H9 (cell line): ENCODE measurements around the gene CD244. TPM values are rescaled to one million over a fixed set of nuclear protein-coding genes. Genes with fewer than 3 reads are reported as not detected.

ENCODE experiments used
- DNase-seq: peaks from one replicate; pipeline ENCODE4 v3.0.0-alpha.2; 2017
- H2AFZ ChIP-seq: one replicate; pipeline ENCODE4 v1.6.1; 2013; ENCODE audit warnings: mild to moderate bottlenecking, low read length, control low read depth, moderate library complexity
- H2AK5ac ChIP-seq: 2 replicates; pipeline ENCODE4 v1.6.1; 2013; ENCODE audit warnings: low read length, control low read depth, mixed read lengths; ENCODE audit not compliant: insufficient read length
- H2BK120ac ChIP-seq: one replicate; pipeline ENCODE4 v1.6.1; 2013; ENCODE audit warnings: low read depth, mild to moderate bottlenecking, low read length, control low read depth, inconsistent platforms; ENCODE audit not compliant: poor library complexity, severe bottlenecking
- H2BK12ac ChIP-seq: 2 replicates; pipeline ENCODE4 v1.6.1; 2013; ENCODE audit warnings: low read length, control low read depth, mixed read lengths, low read depth; ENCODE audit not compliant: insufficient read length
- H2BK15ac ChIP-seq: 2 replicates; pipeline ENCODE4 v1.6.1; 2013; ENCODE audit warnings: low read depth, low read length, control low read depth
- H2BK20ac ChIP-seq: one replicate; pipeline ENCODE4 v1.6.1; 2013; ENCODE audit warnings: low read depth, mild to moderate bottlenecking, low read length, control low read depth, inconsistent platforms; ENCODE audit not compliant: poor library complexity, severe bottlenecking
- H2BK5ac ChIP-seq: 2 replicates; pipeline ENCODE4 v1.6.1; 2013; ENCODE audit warnings: low read length, control low read depth, mixed read lengths; ENCODE audit not compliant: insufficient read length
- H3K14ac ChIP-seq: 2 replicates; pipeline ENCODE4 v1.6.1; 2013; ENCODE audit warnings: low read length, control low read depth; ENCODE audit not compliant: insufficient read depth
- H3K18ac ChIP-seq: 2 replicates; pipeline ENCODE4 v1.6.1; 2013; ENCODE audit warnings: low read depth, mild to moderate bottlenecking, mixed read lengths, low read length, control low read depth; ENCODE audit not compliant: insufficient read length
- H3K23ac ChIP-seq: 2 replicates; pipeline ENCODE4 v1.6.1; 2013; ENCODE audit warnings: low read length, control low read depth, mixed read lengths, low read depth; ENCODE audit not compliant: insufficient read length
- H3K23me2 ChIP-seq: 2 replicates; pipeline ENCODE4 v1.6.1; 2013; ENCODE audit warnings: low read depth, mild to moderate bottlenecking, mixed read lengths, low read length, control low read depth; ENCODE audit not compliant: insufficient read length, poor library complexity, severe bottlenecking
- H3K27ac ChIP-seq: 2 replicates; pipeline ENCODE4 v1.5.1; 2013; ENCODE audit warnings: low read length, control low read depth, mixed read lengths, low read depth; ENCODE audit not compliant: insufficient read length
- H3K27me3 ChIP-seq: 2 replicates; pipeline ENCODE4 v1.6.1; 2013; ENCODE audit warnings: low read length, control low read depth, inconsistent platforms; ENCODE audit not compliant: insufficient read depth
- H3K4ac ChIP-seq: 2 replicates; pipeline ENCODE4 v1.6.1; 2013; ENCODE audit warnings: low read depth, mild to moderate bottlenecking, control low read depth, inconsistent platforms, low read length, moderate library complexity
- H3K4me1 ChIP-seq: 2 replicates; pipeline ENCODE4 v1.6.1; 2013; ENCODE audit warnings: low read length, control low read depth, inconsistent platforms; ENCODE audit not compliant: insufficient read depth
- H3K4me2 ChIP-seq: 2 replicates; pipeline ENCODE4 v1.6.1; 2013; ENCODE audit warnings: low read length, control low read depth, mixed read lengths; ENCODE audit not compliant: insufficient read length, insufficient read depth
- H3K56ac ChIP-seq: 2 replicates; pipeline ENCODE4 v1.6.1; 2013; ENCODE audit warnings: low read depth, mild to moderate bottlenecking, mixed read lengths, low read length, control low read depth; ENCODE audit not compliant: insufficient read length
- H3K79me1 ChIP-seq: 2 replicates; pipeline ENCODE4 v1.6.1; 2013; ENCODE audit warnings: low read depth, mild to moderate bottlenecking, moderate library complexity, low read length, control low read depth, inconsistent platforms; ENCODE audit not compliant: insufficient read depth, poor library complexity, severe bottlenecking
- H3K79me2 ChIP-seq: 2 replicates; pipeline ENCODE4 v1.6.1; 2013; ENCODE audit warnings: low read length, control low read depth, inconsistent platforms; ENCODE audit not compliant: insufficient read depth
- H3K9ac ChIP-seq: 2 replicates; pipeline ENCODE4 v1.6.1; 2013; ENCODE audit warnings: low read length, control low read depth, mixed read lengths; ENCODE audit not compliant: insufficient read length; ENCODE audit errors: extremely low read depth
- H3K9me3 ChIP-seq: one replicate; pipeline ENCODE4 v1.6.1; 2013; ENCODE audit warnings: low read depth, low read length, inconsistent platforms; ENCODE audit not compliant: control insufficient read depth
- H3T11ph ChIP-seq: one replicate; pipeline ENCODE4 v1.6.1; 2013; ENCODE audit warnings: mild to moderate bottlenecking, low read length, control low read depth, inconsistent platforms
- H4K20me1 ChIP-seq: one replicate; pipeline ENCODE4 v1.6.1; 2013; ENCODE audit not compliant: control insufficient read depth, insufficient read length, insufficient read depth
- H4K5ac ChIP-seq: 2 replicates; pipeline ENCODE4 v1.6.1; 2013; ENCODE audit warnings: low read depth, mild to moderate bottlenecking, mixed read lengths, low read length, control low read depth; ENCODE audit not compliant: insufficient read length
- H4K8ac ChIP-seq: replicated peaks from 2 replicates; pipeline ENCODE4 v1.6.1; 2013; ENCODE audit warnings: low read length, control low read depth, mixed read lengths, low read depth; ENCODE audit not compliant: insufficient read length
- H4K91ac ChIP-seq: 2 replicates; pipeline ENCODE4 v1.6.1; 2013; ENCODE audit warnings: low read depth, mild to moderate bottlenecking, moderate library complexity, mixed read lengths, low read length, control low read depth; ENCODE audit not compliant: insufficient read length
- H3K27ac Mint-ChIP-seq, 3 experiments: 2 replicates in 2 of 3; 3 replicates in 1 of 3; pipeline ENCODE4 v1.8.0; 2020 to 2021; ENCODE audit warnings: mixed read lengths in 3 of 3, mild to moderate bottlenecking in 1 of 3, moderate library complexity in 1 of 3
- H3K27me3 Mint-ChIP-seq: 2 replicates; pipeline ENCODE4 v1.8.0; 2021; ENCODE audit warnings: low read depth, mild to moderate bottlenecking, moderate library complexity, mixed read lengths
- H3K36me3 Mint-ChIP-seq, 3 experiments: 2 replicates in 2 of 3; 3 replicates in 1 of 3; pipeline ENCODE4 v1.8.0; 2020 to 2021; ENCODE audit warnings: low read depth in 3 of 3, mixed read lengths in 3 of 3; ENCODE audit not compliant: insufficient read depth in 1 of 3
- H3K4me1 Mint-ChIP-seq, 2 experiments: 2 replicates each; pipeline ENCODE4 v1.8.0; 2020; ENCODE audit warnings: mixed read lengths in 2 of 2
- H3K4me3 Mint-ChIP-seq, 2 experiments: 2 replicates in 1 of 2; 3 replicates in 1 of 2; pipeline ENCODE4 v1.8.0; 2020 to 2021; ENCODE audit warnings: mild to moderate bottlenecking in 2 of 2, mixed read lengths in 2 of 2, moderate library complexity in 1 of 2
- H3K9me3 Mint-ChIP-seq, 2 experiments: 2 replicates in 1 of 2; 3 replicates in 1 of 2; pipeline ENCODE4 v1.8.0; 2020; ENCODE audit warnings: mild to moderate bottlenecking in 2 of 2, mixed read lengths in 2 of 2, moderate library complexity in 1 of 2
- WGBS: extraction: QIAGEN DNeasy Blood & Tissue Kit; methylation state at CpG from one replicate; pipeline ENCODE4 v1.1.7; 2013; ENCODE audit warnings: missing lambda C conversion rate, low lambda C conversion rate, mixed read lengths; ENCODE audit not compliant: insufficient read length; ENCODE audit errors: extremely low coverage; 5-methylcytosine and 5-hydroxymethylcytosine counted together
- total RNA-seq: library from RNA; stranded (reverse); gene quantifications from 2 replicates; pipeline ENCODE4 v1.2.1, GENCODE V29; 2021
- TF ChIP-seq, protein P1 (sequence below): fragments of 200-600 bp; sonication (generic); conservative IDR thresholded peaks from 3 replicates; pipeline ENCODE4 v1.8.0; 2021; ENCODE audit warnings: antibody characterized with exemption, mild to moderate bottlenecking

CD244 gene
- total RNA-seq, 1 experiment from 2014 or later: not detected

DNA sequence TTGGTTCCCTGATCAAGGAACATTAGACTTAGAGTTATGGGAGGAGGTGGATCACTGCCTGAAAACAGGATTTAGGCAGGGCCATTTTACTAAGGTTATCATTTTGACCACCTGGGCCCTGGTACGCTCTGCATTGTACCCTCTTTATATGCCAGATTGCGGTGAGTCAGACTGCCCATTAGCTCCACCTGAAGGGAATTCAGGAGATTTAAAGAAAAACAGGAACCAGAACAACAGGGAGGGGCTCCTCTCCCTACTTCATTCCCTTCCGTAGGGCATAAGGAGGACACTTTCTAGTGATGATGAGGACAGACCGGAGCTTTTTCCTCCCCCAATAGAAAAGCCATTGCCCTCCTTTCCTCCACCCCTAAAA is 42.9 kb upstream of the CD244 start:
- no peak overlapping the region for H3K14ac ChIP-seq
- H4K20me1 ChIP-seq: no peaks in the 10 kb centered on the region
- no peak overlapping the region for H3K56ac ChIP-seq
- H3K36me3 Mint-ChIP-seq: no peaks in the 10 kb centered on the region
- peaks cover 0 to 6% of the 10 kb centered on the region in 2 experiments; a peak in 3 of 4 replicates for H3K4me1 Mint-ChIP-seq
- no peaks in the 10 kb centered on the region for H3K79me1 ChIP-seq
- no peaks in the 10 kb centered on the region for H3K23me2 ChIP-seq
- H3K4me2 ChIP-seq: no peak overlapping the region
- no peak overlapping the region for H2BK15ac ChIP-seq
- peaks cover 3% of the 10 kb centered on the region for H3K27me3 Mint-ChIP-seq
- H3K79me2 ChIP-seq: no peaks in the 10 kb centered on the region
- no peak overlapping the region for H2AFZ ChIP-seq
- H4K5ac ChIP-seq: no peak overlapping the region
- H2BK12ac ChIP-seq: no peak overlapping the region
- WGBS: no CpG with 5 or more reads among the region's 4 CpGs
- H2AK5ac ChIP-seq: no peak overlapping the region
- no peaks in the 10 kb centered on the region for H3K9me3 Mint-ChIP-seq
- no peak overlapping the region for H3K4ac ChIP-seq
- H3K27ac Mint-ChIP-seq: no peak overlapping the region
- no peak overlapping the region for H3K9ac ChIP-seq
- H3K18ac ChIP-seq: no peak overlapping the region
- no peak overlapping the region for H2BK120ac ChIP-seq
- H3T11ph ChIP-seq: no peak overlapping the region
- no peaks in the 10 kb centered on the region for H3K9me3 ChIP-seq
- H3K27ac ChIP-seq: no peak overlapping the region
- TF ChIP-seq, protein P1, sequence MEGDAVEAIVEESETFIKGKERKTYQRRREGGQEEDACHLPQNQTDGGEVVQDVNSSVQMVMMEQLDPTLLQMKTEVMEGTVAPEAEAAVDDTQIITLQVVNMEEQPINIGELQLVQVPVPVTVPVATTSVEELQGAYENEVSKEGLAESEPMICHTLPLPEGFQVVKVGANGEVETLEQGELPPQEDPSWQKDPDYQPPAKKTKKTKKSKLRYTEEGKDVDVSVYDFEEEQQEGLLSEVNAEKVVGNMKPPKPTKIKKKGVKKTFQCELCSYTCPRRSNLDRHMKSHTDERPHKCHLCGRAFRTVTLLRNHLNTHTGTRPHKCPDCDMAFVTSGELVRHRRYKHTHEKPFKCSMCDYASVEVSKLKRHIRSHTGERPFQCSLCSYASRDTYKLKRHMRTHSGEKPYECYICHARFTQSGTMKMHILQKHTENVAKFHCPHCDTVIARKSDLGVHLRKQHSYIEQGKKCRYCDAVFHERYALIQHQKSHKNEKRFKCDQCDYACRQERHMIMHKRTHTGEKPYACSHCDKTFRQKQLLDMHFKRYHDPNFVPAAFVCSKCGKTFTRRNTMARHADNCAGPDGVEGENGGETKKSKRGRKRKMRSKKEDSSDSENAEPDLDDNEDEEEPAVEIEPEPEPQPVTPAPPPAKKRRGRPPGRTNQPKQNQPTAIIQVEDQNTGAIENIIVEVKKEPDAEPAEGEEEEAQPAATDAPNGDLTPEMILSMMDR: no peak
- no peak overlapping the region for H3K23ac ChIP-seq
- H2BK20ac ChIP-seq: no peak overlapping the region
- no peaks in the 10 kb centered on the region for H3K27me3 ChIP-seq
- H3K4me1 ChIP-seq: no peaks in the 10 kb centered on the region
- H4K91ac ChIP-seq: no peak overlapping the region
- no peak overlapping the region for H4K8ac ChIP-seq
- no peak overlapping the region for H2BK5ac ChIP-seq
- H3K4me3 Mint-ChIP-seq: no peak overlapping the region
- no peak for DNase-seq
